Ascending aorta (tissue), 2 donors: ENCODE results near the gene NELFB. TPM values are rescaled to one million over a fixed set of nuclear protein-coding genes. Genes with fewer than 3 reads are reported as not detected.

ENCODE experiments used
- DNase-seq, 2 donors: peaks; one replicate each; pipeline ENCODE4 v3.0.0-alpha.2; 2019; ENCODE audit warnings: low spot score in 2 of 2
- H3K27ac ChIP-seq, 2 donors: fragments of 200-600 bp; sonication (generic); one replicate each; pipeline ENCODE4 v1.5.1; 2016 to 2017; ENCODE audit warnings: mild to moderate bottlenecking in 1 of 2
- H3K27me3 ChIP-seq: fragments of 200-600 bp; sonication (generic); one replicate; pipeline ENCODE4 v1.5.1; 2017
- H3K36me3 ChIP-seq, 2 donors: fragments of 200-600 bp; sonication (generic); one replicate each; pipeline ENCODE4 v1.5.1; 2016
- H3K4me1 ChIP-seq, 2 donors: fragments of 200-600 bp; sonication (generic); one replicate each; pipeline ENCODE4 v1.5.1; 2016 to 2017; ENCODE audit warnings: mild to moderate bottlenecking in 1 of 2
- H3K4me3 ChIP-seq, 2 donors: fragments of 200-600 bp; sonication (generic); one replicate each; pipeline ENCODE4 v1.5.1; 2016 to 2017; ENCODE audit warnings: mild to moderate bottlenecking in 1 of 2
- H3K9me3 ChIP-seq, 2 donors: fragments of 200-600 bp; sonication (generic); one replicate each; pipeline ENCODE4 v1.5.1; 2016
- CTCF ChIP-seq, 3 experiments: fragments of 200-600 bp in 2 of 3; fragments of 450-650 bp in 1 of 3; sonication (generic) in 2 of 3; IDR thresholded peaks; one replicate each; pipeline ENCODE4 v1.5.1; 2016 to 2019; ENCODE audit warnings: antibody characterized with exemption in 3 of 3, mild to moderate bottlenecking in 1 of 3, moderate library complexity in 1 of 3
- intact Hi-C: fragments of 100-400 bp; cut with DNase I; formaldehyde crosslinking; loops from one replicate; pipeline ENCODE4 v1.15.1; 2023
- total RNA-seq: library from RNA; depleted of rRNA; stranded (reverse); fragments of >200 nt; gene quantifications from one replicate; pipeline ENCODE4 v1.1.0, GENCODE V29; 2016

Gene NELFB
- total RNA-seq, 1 donor from 2014 or later: 71.7 TPM

GRCh38 chr9:137308057-137308619, 53.0 kb downstream of the NELFB start:
- no peak for TF ChIP-seq CTCF (IDR thresholded peaks at IDR 0.05)
- intact Hi-C loops: no loop called here
- H3K36me3 ChIP-seq: no peaks in the 10 kb centered on the region
- peaks cover 15 to 16% of the 10 kb centered on the region in 2 donors for H3K4me1 ChIP-seq
- DNase-seq: peak in 1 of 2 donors; percentile 54
- H3K27ac ChIP-seq: no peak overlapping the region
- no peaks in the 10 kb centered on the region for H3K9me3 ChIP-seq
- H3K27me3 ChIP-seq: no peaks in the 10 kb centered on the region
- H3K4me3 ChIP-seq: no peak overlapping the region

- Histone ChIP-seq H3K36me3 (no peaks in the 10 kb centered on the region), H3K27ac (no peak overlapping the region), H3K4me3 (no peak overlapping the region), H3K9me3 (no peaks in the 10 kb centered on the region), H3K27me3 (no peaks in the 10 kb centered on the region), H3K4me1 (peaks cover 15 to 16% of the 10 kb centered on the region in 2 donors)
- intact Hi-C loops: no loop called here
- no peak for TF ChIP-seq CTCF (IDR thresholded peaks at IDR 0.05)
- peak in 1 of 2 donors; percentile 53 for DNase-seq
These were observed 54.5 kb downstream of the NELFB start for GRCh38 chr9:137309368-137310188.

- Histone ChIP-seq H3K4me1 (peaks cover 7 to 8% of the 10 kb centered on the region in 2 donors), H3K27me3 (no peaks in the 10 kb centered on the region), H3K36me3 (no peaks in the 10 kb centered on the region), H3K9me3 (no peaks in the 10 kb centered on the region), H3K27ac (no peak overlapping the region), H3K4me3 (no peak overlapping the region)
- intact Hi-C loops: no loop called here
- TF ChIP-seq CTCF (IDR thresholded peaks at IDR 0.05): no peak
- DNase-seq: no peak
These were observed 55.3 kb downstream of the NELFB start for GRCh38 chr9:137310189-137311052.

DNA sequence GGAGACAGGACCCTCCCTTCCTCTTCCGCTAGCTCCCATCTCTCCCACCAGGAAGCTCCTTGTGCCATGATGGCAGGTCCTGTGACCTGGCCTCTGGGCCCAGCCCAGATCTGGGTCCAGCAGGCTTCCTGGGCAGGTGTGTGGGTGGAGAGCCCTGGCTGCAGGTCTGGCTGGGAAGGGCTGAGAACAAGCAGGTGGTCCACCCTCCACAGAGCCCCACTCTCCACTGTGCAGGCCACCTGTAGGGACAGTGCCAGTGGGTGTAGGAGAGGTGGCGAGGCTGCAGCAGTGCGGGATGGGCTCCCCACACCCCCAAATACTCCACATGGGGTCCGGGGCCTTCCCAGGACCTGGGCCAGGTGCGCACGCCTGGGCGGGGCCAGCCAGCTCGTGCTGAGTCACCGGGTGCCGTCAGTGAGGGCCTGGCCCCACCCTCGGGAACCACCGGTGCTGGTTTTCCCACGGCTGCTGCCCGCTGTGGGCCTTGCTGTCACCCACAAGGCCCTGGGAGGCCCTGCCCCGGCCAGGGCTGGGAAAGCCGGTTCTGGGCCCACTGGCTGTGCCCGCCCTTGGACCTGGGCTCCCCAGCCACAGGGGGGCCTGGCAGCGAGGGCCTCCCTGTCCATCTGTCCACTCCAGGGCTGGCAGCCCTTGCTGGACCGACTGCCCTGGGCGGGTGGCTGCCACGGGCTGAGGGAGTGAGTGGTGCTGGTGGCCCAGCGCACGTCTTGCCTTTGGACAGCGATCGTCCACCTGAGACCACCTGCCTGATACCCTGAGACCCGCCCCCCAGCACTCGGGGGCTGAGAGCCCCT, 56.3 kb downstream of the NELFB start:
- no peak for TF ChIP-seq CTCF (IDR thresholded peaks at IDR 0.05)
- H3K27ac ChIP-seq: no peak overlapping the region
- peak in 1 of 2 donors; percentile 62 for DNase-seq

More for the DNA sequence above, 56.3 kb downstream of the NELFB start:
- Histone ChIP-seq H3K36me3 (no peaks in the 10 kb centered on the region), H3K4me1 (peaks cover 6% of the 10 kb centered on the region in 2 donors), H3K4me3 (no peak overlapping the region), H3K27me3 (peaks cover 8% of the 10 kb centered on the region), H3K9me3 (no peaks in the 10 kb centered on the region)
- intact Hi-C loops: no loop called here
